HL-60/S4 treated with retinoic acid at 250 ng/mL for 4 days and 3 days (cell line): ENCODE data around the gene TMC1.

Source experiments
- in situ Hi-C: fragments of 300-500 bp; cut with MboI; formaldehyde crosslinking; loops from 2 replicates; pipeline ENCODE4 v1.7.0; 2022; ENCODE audit warnings: low sequenced_read_pairs

The TMC1 gene

DNA sequence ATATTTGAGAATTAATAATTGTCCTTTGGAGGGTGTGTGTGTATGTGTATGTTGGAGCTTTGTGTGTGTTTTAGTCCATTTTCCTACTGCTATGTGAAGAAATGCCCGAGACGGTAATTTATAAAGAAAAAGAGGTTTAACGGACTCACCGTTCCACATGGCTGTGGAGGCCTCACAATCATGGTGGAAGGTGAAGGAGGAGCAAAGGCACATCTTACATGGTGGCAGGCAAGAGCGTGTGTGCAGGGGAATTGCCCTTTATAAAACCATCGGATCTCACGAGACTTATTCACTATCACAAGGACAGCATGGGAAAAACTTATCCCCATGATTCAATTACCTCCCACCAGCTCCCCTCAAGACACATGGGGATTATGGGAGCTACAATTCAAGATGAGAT, 44.1 kb downstream of the TMC1 start:
- in situ Hi-C loops = no loop called here

GRCh38 chr9:72574156-72574810, 52.9 kb downstream of the TMC1 start:
- in situ Hi-C loops = no loop called here

GRCh38 chr9:72575666-72576065, 54.3 kb downstream of the TMC1 start:
- in situ Hi-C loops = no loop called here

- in situ Hi-C loops = no loop called here
These were observed 54.7 kb downstream of the TMC1 start for GRCh38 chr9:72576087-72576486.

- in situ Hi-C loops = no loop called here
These were observed 55.9 kb downstream of the TMC1 start for GRCh38 chr9:72577212-72577753.

- in situ Hi-C loops = no loop called here
These were observed 57.8 kb downstream of the TMC1 start for GRCh38 chr9:72579190-72579589.

DNA sequence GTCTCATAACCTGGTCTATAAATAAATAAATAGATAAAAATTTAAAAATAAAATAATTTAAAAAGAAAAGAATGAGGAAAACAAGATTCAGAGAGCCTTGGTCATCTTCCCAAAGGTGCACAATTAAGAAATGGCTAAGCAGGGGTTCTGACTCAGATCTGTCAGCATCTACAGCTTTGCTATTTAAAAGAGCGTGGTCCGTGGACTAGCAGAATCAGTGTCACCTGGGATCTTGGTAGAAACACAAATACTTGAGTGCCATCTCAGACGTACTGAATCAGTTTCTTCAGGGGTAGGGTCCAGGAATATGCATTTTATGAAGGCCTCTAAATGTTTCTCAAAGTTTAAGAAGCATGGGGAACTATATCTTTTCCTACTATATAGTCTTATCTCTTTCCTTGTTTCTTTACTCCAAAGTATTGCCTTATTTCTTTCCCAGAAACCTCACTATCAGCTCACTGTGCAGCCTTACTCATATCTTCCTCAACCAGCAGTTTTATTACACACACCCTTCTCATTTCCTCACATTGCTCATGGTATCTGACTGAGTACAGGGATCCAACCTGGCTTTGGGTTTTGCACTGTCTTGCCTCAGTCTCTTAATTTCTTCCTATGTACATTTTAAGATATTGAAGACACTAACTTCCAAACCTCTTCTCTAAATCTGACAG, 58.6 kb downstream of the TMC1 start:
- in situ Hi-C loops = no loop called here

- in situ Hi-C loops = no loop called here
These were observed 60.3 kb downstream of the TMC1 start for GRCh38 chr9:72581694-72582093.

GRCh38 chr9:72583370-72583769, 62.0 kb downstream of the TMC1 start:
- in situ Hi-C loops = no loop called here

- in situ Hi-C loops = no loop called here
These were observed 65.2 kb downstream of the TMC1 start for GRCh38 chr9:72586388-72587130.

GRCh38 chr9:72588336-72588735, 66.9 kb downstream of the TMC1 start:
- in situ Hi-C loops = no loop called here

- in situ Hi-C loops = loop anchor here (10.0 kb wide), 1 partner anchor 295 kb away; no protein-coding TSS in a partner anchor
These were observed 68.5 kb downstream of the TMC1 start for GRCh38 chr9:72589667-72590521.

DNA sequence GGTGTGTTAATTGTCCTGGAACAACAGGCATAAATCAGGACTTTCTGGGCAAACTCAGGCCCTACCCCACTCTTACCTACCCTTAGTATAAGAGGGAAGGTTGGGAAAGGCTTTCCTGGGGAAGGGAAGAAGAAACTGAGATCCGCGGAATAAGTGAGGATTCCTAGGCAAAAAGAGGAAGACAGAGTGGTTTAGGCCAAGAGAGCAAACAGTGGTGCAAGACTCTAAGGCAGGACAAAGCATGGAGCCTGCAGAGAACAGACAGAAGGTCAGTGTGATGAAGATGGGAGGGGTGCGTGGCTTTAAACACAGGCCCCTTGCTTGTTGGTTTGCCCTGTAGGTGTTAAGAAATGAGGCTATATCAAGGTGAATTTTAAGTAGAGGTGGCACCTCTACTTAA, 69.4 kb downstream of the TMC1 start:
- in situ Hi-C loops = loop anchor here (10.0 kb wide), 1 partner anchor 296 kb away; no protein-coding TSS in a partner anchor

DNA sequence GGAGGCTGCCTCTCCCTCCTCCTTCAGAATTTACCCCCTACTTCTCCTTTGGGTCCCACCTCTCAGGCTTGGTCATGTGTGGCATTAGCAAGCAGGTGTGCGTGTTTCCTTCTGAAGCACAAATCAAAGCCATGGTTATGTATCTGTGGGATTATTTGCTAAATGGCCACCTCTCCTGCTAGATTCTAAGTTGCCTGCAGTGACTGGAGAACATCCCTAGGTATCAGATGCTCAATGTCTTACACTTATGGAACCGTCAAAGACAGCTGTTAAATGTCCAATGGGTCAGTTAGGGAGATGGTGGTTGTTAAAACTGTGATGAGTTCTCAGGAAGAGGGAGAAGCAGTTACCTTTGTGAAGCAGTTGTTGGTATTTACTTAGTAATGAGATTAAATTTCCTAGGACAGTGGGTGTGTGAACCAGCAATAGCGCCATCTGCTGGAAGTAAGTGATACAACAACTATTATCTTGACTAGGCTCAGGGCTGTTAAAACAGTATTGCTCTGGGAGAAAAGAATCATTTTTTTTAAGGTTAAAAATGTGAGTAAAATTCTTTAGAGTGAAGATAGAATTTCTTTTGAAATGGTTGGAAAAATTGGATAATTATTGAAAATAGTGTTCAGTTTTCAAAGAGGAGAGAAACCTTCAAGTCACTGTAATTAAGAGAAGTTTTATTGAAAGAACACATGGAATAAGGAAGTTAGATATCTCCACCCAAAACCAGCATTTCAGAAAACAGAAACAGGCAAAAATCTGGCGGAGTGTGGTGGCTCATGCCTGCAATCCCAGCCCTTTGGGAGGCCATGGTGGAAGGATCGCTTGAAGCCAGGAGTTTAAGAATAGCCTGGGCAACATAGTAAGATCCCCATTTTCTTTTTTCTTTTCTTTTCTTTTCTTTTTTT, 71.3 kb downstream of the TMC1 start:
- in situ Hi-C loops = loop anchor here (10.0 kb wide), 1 partner anchor 298 kb away; no protein-coding TSS in a partner anchor

- in situ Hi-C loops = loop anchor here (10.0 kb wide), 1 partner anchor 302 kb away; no protein-coding TSS in a partner anchor
These were observed 75.2 kb downstream of the TMC1 start for GRCh38 chr9:72596451-72597180.

- in situ Hi-C loops = loop anchor here (10.0 kb wide), 1 partner anchor 302 kb away; no protein-coding TSS in a partner anchor
These were observed 75.7 kb downstream of the TMC1 start for GRCh38 chr9:72597181-72597517.

- in situ Hi-C loops = loop anchor here (10.0 kb wide), 1 partner anchor 303 kb away; no protein-coding TSS in a partner anchor
These were observed 76.2 kb downstream of the TMC1 start for GRCh38 chr9:72597601-72598000.

DNA sequence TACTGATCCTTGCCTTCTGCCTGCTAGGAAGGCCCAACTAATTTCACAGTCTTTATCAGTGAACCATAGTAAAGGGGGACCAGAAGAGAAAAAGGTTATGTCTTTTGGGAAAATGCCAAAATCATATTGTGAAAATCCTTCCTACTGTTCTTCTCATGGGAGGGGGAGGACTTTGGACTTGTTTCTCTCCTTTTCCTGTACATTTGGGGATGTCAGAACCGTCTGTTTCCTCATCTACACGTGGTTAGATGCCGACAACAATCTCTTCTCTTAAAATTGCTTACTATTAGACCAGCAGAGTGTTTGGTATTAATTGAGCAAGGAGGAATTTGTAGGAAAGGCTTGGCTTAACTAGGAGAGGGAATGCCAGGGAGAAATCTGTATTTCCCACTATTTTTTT, 77.2 kb downstream of the TMC1 start:
- in situ Hi-C loops = loop anchor here (10.0 kb wide), 1 partner anchor 304 kb away; no protein-coding TSS in a partner anchor
